SK-N-SH treated with all-trans-retinoic acid at 6 μM for 48 hours (cell line): Measurements from ENCODE around the gene PRICKLE3.

Experiments used
- ARNTL ChIP-seq: fragments of 450-650 bp; formaldehyde crosslinking; IDR thresholded peaks from 2 replicates; pipeline ENCODE4 v1.5.0; 2020; ENCODE audit warnings: low read depth, mild to moderate bottlenecking, moderate library complexity, borderline replicate concordance
- CSDC2 ChIP-seq: fragments of 250-450 bp; sonication (Bioruptor Pico); IDR thresholded peaks from 2 replicates; pipeline ENCODE4 v1.5.0; 2020; ENCODE audit warnings: mild to moderate bottlenecking, moderate library complexity
- ESRRG ChIP-seq: fragments of 250-450 bp; sonication (Bioruptor Pico); IDR thresholded peaks from 2 replicates; pipeline ENCODE4 v1.6.1; 2021; ENCODE audit warnings: mild to moderate bottlenecking
- TCF4 ChIP-seq: fragments of 250-450 bp; sonication (Bioruptor Pico); IDR thresholded peaks from 2 replicates; pipeline ENCODE4 v1.8.0; 2021; ENCODE audit warnings: mild to moderate bottlenecking, moderate library complexity, borderline replicate concordance
- ZFP30 ChIP-seq: fragments of 450-650 bp; formaldehyde crosslinking; IDR thresholded peaks from 2 replicates; pipeline ENCODE4 v1.5.0; 2022; ENCODE audit warnings: mild to moderate bottlenecking, moderate library complexity
- ZNF565 ChIP-seq: fragments of 450-650 bp; formaldehyde crosslinking; conservative IDR thresholded peaks from 2 replicates; pipeline ENCODE4 v1.5.0; 2020; ENCODE audit warnings: low read depth, mild to moderate bottlenecking, moderate library complexity
- ZNF70 ChIP-seq: fragments of 450-650 bp; formaldehyde crosslinking; IDR thresholded peaks from 2 replicates; pipeline ENCODE4 v1.5.0; 2020; ENCODE audit warnings: mild to moderate bottlenecking, moderate library complexity
- ZNF8 ChIP-seq: fragments of 450-650 bp; formaldehyde crosslinking; IDR thresholded peaks from 2 replicates; pipeline ENCODE4 v1.5.0; 2020; ENCODE audit warnings: mild to moderate bottlenecking, moderate library complexity
- TF ChIP-seq, protein P1 (sequence below): fragments of 250-450 bp; sonication (Bioruptor Pico); IDR thresholded peaks from 2 replicates; pipeline ENCODE4 v1.5.1; 2021; ENCODE audit warnings: mild to moderate bottlenecking, moderate library complexity
- TF ChIP-seq, protein P2 (sequence below): fragments of 250-450 bp; sonication (Bioruptor Pico); IDR thresholded peaks from 2 replicates; pipeline ENCODE4 v1.8.0; 2020; ENCODE audit warnings: mild to moderate bottlenecking, moderate library complexity, borderline replicate concordance
- TF ChIP-seq, protein P3 (sequence below): fragments of 250-450 bp; sonication (Bioruptor Pico); IDR thresholded peaks from 2 replicates; pipeline ENCODE4 v1.5.0; 2020; ENCODE audit warnings: mild to moderate bottlenecking, moderate library complexity
- TF ChIP-seq, protein P4 (sequence below): fragments of 250-450 bp; sonication (Bioruptor Pico); IDR thresholded peaks from 2 replicates; pipeline ENCODE4 v1.5.1; 2020; ENCODE audit warnings: low read depth, mild to moderate bottlenecking, moderate library complexity

DNA sequence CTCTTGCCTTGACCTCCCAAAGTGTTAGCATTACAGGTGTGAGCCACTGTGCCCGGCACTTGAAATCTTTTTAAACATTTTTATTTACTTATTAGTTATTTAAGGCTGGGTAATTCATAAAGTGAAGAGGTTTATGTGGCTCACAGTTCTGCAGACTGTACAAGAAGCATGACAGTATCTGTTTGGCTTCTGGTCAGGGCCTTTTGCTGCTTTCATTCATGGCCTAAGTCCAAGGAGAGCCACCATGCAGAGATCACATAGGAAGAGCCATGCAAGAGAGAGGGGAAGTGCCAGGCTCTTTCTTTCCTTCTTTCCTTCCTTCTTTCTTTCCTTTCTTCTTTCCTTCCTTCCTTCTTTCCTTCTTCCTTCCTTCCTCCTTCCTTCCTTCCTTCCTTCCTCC is 52.4 kb downstream of the PRICKLE3 start:
- TF ChIP-seq ZNF565, result no peak
- TF ChIP-seq, protein P1, sequence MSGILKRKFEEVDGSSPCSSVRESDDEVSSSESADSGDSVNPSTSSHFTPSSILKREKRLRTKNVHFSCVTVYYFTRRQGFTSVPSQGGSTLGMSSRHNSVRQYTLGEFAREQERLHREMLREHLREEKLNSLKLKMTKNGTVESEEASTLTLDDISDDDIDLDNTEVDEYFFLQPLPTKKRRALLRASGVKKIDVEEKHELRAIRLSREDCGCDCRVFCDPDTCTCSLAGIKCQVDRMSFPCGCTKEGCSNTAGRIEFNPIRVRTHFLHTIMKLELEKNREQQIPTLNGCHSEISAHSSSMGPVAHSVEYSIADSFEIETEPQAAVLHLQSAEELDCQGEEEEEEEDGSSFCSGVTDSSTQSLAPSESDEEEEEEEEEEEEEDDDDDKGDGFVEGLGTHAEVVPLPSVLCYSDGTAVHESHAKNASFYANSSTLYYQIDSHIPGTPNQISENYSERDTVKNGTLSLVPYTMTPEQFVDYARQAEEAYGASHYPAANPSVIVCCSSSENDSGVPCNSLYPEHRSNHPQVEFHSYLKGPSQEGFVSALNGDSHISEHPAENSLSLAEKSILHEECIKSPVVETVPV (CRISPR knock-in tag), result no peak
- TF ChIP-seq ESRRG (CRISPR knock-in tag), result no peak
- TF ChIP-seq TCF4 (CRISPR knock-in tag), result no peak
- TF ChIP-seq, protein P2, sequence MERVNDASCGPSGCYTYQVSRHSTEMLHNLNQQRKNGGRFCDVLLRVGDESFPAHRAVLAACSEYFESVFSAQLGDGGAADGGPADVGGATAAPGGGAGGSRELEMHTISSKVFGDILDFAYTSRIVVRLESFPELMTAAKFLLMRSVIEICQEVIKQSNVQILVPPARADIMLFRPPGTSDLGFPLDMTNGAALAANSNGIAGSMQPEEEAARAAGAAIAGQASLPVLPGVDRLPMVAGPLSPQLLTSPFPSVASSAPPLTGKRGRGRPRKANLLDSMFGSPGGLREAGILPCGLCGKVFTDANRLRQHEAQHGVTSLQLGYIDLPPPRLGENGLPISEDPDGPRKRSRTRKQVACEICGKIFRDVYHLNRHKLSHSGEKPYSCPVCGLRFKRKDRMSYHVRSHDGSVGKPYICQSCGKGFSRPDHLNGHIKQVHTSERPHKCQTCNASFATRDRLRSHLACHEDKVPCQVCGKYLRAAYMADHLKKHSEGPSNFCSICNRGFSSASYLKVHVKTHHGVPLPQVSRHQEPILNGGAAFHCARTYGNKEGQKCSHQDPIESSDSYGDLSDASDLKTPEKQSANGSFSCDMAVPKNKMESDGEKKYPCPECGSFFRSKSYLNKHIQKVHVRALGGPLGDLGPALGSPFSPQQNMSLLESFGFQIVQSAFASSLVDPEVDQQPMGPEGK (CRISPR knock-in tag), result no peak
- no peak for TF ChIP-seq ARNTL
- no peak for TF ChIP-seq ZFP30
- TF ChIP-seq, protein P3, sequence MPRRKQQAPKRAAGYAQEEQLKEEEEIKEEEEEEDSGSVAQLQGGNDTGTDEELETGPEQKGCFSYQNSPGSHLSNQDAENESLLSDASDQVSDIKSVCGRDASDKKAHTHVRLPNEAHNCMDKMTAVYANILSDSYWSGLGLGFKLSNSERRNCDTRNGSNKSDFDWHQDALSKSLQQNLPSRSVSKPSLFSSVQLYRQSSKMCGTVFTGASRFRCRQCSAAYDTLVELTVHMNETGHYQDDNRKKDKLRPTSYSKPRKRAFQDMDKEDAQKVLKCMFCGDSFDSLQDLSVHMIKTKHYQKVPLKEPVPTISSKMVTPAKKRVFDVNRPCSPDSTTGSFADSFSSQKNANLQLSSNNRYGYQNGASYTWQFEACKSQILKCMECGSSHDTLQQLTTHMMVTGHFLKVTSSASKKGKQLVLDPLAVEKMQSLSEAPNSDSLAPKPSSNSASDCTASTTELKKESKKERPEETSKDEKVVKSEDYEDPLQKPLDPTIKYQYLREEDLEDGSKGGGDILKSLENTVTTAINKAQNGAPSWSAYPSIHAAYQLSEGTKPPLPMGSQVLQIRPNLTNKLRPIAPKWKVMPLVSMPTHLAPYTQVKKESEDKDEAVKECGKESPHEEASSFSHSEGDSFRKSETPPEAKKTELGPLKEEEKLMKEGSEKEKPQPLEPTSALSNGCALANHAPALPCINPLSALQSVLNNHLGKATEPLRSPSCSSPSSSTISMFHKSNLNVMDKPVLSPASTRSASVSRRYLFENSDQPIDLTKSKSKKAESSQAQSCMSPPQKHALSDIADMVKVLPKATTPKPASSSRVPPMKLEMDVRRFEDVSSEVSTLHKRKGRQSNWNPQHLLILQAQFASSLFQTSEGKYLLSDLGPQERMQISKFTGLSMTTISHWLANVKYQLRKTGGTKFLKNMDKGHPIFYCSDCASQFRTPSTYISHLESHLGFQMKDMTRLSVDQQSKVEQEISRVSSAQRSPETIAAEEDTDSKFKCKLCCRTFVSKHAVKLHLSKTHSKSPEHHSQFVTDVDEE, result no peak
- TF ChIP-seq, protein P4, sequence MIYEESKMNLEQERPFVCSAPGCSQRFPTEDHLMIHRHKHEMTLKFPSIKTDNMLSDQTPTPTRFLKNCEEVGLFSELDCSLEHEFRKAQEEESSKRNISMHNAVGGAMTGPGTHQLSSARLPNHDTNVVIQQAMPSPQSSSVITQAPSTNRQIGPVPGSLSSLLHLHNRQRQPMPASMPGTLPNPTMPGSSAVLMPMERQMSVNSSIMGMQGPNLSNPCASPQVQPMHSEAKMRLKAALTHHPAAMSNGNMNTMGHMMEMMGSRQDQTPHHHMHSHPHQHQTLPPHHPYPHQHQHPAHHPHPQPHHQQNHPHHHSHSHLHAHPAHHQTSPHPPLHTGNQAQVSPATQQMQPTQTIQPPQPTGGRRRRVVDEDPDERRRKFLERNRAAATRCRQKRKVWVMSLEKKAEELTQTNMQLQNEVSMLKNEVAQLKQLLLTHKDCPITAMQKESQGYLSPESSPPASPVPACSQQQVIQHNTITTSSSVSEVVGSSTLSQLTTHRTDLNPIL (CRISPR knock-in tag), result no peak
- TF ChIP-seq CSDC2 (CRISPR knock-in tag), result no peak
- TF ChIP-seq ZNF70, result no peak
- no peak for TF ChIP-seq ZNF8 (CRISPR knock-in tag)
